Esophagus muscularis mucosa (tissue), 4 donors: ENCODE data around the gene STAMBP. TPM values are rescaled to one million over a fixed set of nuclear protein-coding genes. Genes with fewer than 3 reads are reported as not detected.

Source experiments
- DNase-seq: peaks from one replicate; pipeline ENCODE4 v3.0.0-alpha.2; 2017; ENCODE audit errors: extremely low spot score
- H3K27ac ChIP-seq, 4 donors: fragments of 200-600 bp; sonication (generic); replicated peaks in 1 of 4; 1 replicate in 3 of 4; 2 replicates in 1 of 4; pipeline ENCODE4 v1.5.1; 2016 to 2019; ENCODE audit warnings: mild to moderate bottlenecking in 1 of 4
- H3K27me3 ChIP-seq, 4 donors: fragments of 200-600 bp; sonication (generic); one replicate each; pipeline versions ENCODE4 v1.5.1 to v1.6.0; 2016 to 2019
- H3K36me3 ChIP-seq, 4 donors: fragments of 200-600 bp; sonication (generic); one replicate each; pipeline ENCODE4 v1.5.1; 2016 to 2019
- H3K4me1 ChIP-seq, 4 donors: fragments of 200-600 bp; sonication (generic); one replicate each; pipeline ENCODE4 v1.5.1; 2016 to 2019
- H3K4me3 ChIP-seq, 4 donors: fragments of 200-600 bp; sonication (generic); 1 replicate in 2 of 4; 2 replicates in 2 of 4; pipeline ENCODE4 v1.5.1; 2016 to 2019; ENCODE audit warnings: mild to moderate bottlenecking in 4 of 4, moderate library complexity in 1 of 4
- H3K9me3 ChIP-seq, 4 donors: fragments of 200-600 bp; sonication (generic); 1 replicate in 3 of 4; 2 replicates in 1 of 4; pipeline ENCODE4 v1.5.1; 2016 to 2019
- EP300 ChIP-seq: sonication (generic); formaldehyde crosslinking; IDR thresholded peaks from one replicate; pipeline ENCODE4 v1.6.1; 2017; ENCODE audit warnings: antibody characterized with exemption
- POLR2A ChIP-seq: fragments of 450-650 bp; IDR thresholded peaks from one replicate; pipeline ENCODE4 v1.6.1; 2017; ENCODE audit warnings: antibody characterized with exemption, moderate library complexity, mild to moderate bottlenecking, low read depth
- POLR2AphosphoS5 ChIP-seq, 2 donors: sonication (generic); formaldehyde crosslinking; IDR thresholded peaks; one replicate each; pipeline ENCODE4 v1.6.1; 2017; ENCODE audit warnings: antibody characterized with exemption in 2 of 2
- WGBS: methylation state at CpG from one replicate; pipeline ENCODE4 v1.1.5; 2018; 5-methylcytosine and 5-hydroxymethylcytosine counted together
- intact Hi-C: fragments of 100-400 bp; cut with DNase I; formaldehyde crosslinking; loops from one replicate; pipeline ENCODE4 v1.15.1; 2023
- total RNA-seq, 4 donors: library from RNA; depleted of rRNA; stranded (reverse); fragments of >200 nt; gene quantifications; one replicate each; pipeline versions ENCODE4 v1.1.0 to v1.2.1, GENCODE V29; 2016
- TF ChIP-seq, protein P1 (sequence below), 3 experiments: fragments of 200-600 bp in 2 of 3; fragments of 450-650 bp in 1 of 3; sonication (generic) in 2 of 3; IDR thresholded peaks; one replicate each; pipeline ENCODE4 v1.5.1; 2017 to 2019; ENCODE audit warnings: antibody characterized with exemption in 3 of 3, mild to moderate bottlenecking in 2 of 3, moderate library complexity in 1 of 3

The STAMBP gene
- total RNA-seq, 4 donors from 2014 or later: 32.3 to 73.8 (median 34.1) TPM

GRCh38 chr2:73888388-73888787 is 59.6 kb downstream of the STAMBP start:
- no peak overlapping the region for H3K4me3 ChIP-seq
- H3K36me3 ChIP-seq: no peaks in the 10 kb centered on the region
- intact Hi-C loops: no loop called here
- WGBS: 58% methylated on average over 2 of the region's 2 CpGs
- no peaks in the 10 kb centered on the region for H3K27me3 ChIP-seq
- no peaks in the 10 kb centered on the region for H3K9me3 ChIP-seq
- no peak for DNase-seq
- H3K4me1 ChIP-seq: peaks cover 0 to 46% (median 40%) of the 10 kb centered on the region in 4 donors
- H3K27ac ChIP-seq: peak overlapping the region in 3 of 4 donors; percentile 17 to 94 (median 94)
- TF ChIP-seq, protein P1, sequence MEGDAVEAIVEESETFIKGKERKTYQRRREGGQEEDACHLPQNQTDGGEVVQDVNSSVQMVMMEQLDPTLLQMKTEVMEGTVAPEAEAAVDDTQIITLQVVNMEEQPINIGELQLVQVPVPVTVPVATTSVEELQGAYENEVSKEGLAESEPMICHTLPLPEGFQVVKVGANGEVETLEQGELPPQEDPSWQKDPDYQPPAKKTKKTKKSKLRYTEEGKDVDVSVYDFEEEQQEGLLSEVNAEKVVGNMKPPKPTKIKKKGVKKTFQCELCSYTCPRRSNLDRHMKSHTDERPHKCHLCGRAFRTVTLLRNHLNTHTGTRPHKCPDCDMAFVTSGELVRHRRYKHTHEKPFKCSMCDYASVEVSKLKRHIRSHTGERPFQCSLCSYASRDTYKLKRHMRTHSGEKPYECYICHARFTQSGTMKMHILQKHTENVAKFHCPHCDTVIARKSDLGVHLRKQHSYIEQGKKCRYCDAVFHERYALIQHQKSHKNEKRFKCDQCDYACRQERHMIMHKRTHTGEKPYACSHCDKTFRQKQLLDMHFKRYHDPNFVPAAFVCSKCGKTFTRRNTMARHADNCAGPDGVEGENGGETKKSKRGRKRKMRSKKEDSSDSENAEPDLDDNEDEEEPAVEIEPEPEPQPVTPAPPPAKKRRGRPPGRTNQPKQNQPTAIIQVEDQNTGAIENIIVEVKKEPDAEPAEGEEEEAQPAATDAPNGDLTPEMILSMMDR (IDR thresholded peaks at IDR 0.05): no peak
- TF ChIP-seq POLR2A (no peak), EP300 (no peak), POLR2AphosphoS5 (IDR thresholded peaks at IDR 0.05) (no peak)

DNA sequence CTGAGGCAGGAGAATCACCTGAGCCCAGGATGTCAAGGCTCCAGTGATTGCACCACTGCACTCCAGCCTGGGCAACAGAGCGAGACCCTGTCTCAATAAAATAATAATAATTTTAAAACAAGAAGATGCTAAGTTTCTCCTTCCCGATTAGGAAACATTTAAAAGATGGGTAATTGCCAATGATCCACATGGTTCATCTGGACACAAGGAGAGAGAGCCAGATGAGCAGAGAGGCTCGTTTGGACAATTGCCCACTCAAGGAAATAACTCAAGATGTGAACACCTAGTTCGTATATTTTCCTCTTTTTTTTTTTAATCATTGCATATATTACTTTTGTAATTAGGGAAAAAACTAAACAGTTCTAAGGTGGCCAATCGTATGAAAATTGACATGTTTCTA is 60.4 kb downstream of the STAMBP start:
- H3K9me3 ChIP-seq: no peaks in the 10 kb centered on the region
- no peak for DNase-seq
- intact Hi-C loops: no loop called here
- H3K36me3 ChIP-seq: peaks cover 0 to 4% (median 0%) of the 10 kb centered on the region in 4 donors
- TF ChIP-seq POLR2AphosphoS5 (IDR thresholded peaks at IDR 0.05): no peak
- TF ChIP-seq POLR2A: no peak
- TF ChIP-seq, protein P1 (IDR thresholded peaks at IDR 0.05): no peak
- TF ChIP-seq EP300: no peak
- H3K4me1 ChIP-seq: peaks cover 0 to 46% (median 40%) of the 10 kb centered on the region in 4 donors
- no peaks in the 10 kb centered on the region for H3K27me3 ChIP-seq
- WGBS: 51% methylated on average over 5 of the region's 5 CpGs
- peak overlapping the region in 3 of 4 donors; percentile 93 to 94 (median 94) for H3K27ac ChIP-seq
- no peak overlapping the region for H3K4me3 ChIP-seq

GRCh38 chr2:73890301-73891092 is 61.7 kb downstream of the STAMBP start:
- Histone ChIP-seq H3K27ac (peak overlapping the region; percentile 93 to 94 (median 94)), H3K36me3 (peaks cover 0 to 11% (median 0%) of the 10 kb centered on the region in 4 donors), H3K27me3 (no peaks in the 10 kb centered on the region), H3K9me3 (no peaks in the 10 kb centered on the region), H3K4me3 (no peak overlapping the region), H3K4me1 (peaks cover 0 to 46% (median 40%) of the 10 kb centered on the region in 4 donors)
- DNase-seq: no peak
- intact Hi-C loops: loop anchor here (5.0 kb wide), 1 partner anchor 53 kb away; no protein-coding TSS in a partner anchor
- TF ChIP-seq, protein P1 (IDR thresholded peaks at IDR 0.05): no peak
- TF ChIP-seq EP300: no peak
- peak; percentile 44 to 62 for TF ChIP-seq POLR2AphosphoS5 (IDR thresholded peaks at IDR 0.05)
- TF ChIP-seq POLR2A: no peak
- 66% methylated on average over 9 of the region's 9 CpGs for WGBS

DNA sequence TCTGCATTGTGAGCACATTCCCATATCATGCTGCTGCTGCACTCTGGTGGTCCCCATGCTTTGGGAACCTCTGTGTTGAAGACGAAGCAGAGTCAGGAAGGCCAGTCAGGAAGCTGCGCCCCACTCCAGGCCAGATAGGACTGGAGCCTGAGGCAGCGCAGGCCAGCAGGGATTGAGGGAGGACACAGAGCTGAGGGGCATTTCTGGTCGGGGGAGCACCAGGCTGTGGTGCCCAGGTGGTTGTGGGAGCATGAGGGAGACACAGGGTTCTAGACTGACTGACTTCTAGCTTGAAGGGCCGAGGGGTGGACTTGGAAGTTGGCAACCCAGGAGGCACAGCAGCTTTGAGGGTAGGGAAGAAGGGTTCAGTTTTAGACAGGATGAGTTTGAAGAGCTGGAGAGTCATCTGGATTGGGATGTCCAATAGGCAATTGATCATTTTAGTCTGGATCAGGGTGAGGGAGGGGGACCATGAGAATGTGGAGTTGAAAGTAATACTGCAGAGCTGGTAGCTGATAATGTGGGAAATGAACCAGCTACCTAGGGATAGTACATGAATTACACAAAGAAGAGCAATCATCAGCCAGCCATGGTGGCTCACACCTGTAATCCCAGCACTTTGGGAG is 62.6 kb downstream of the STAMBP start:
- no peaks in the 10 kb centered on the region for H3K9me3 ChIP-seq
- peaks cover 0 to 16% (median 0%) of the 10 kb centered on the region in 4 donors for H3K36me3 ChIP-seq
- peaks cover 0 to 46% (median 40%) of the 10 kb centered on the region in 4 donors for H3K4me1 ChIP-seq
- DNase-seq: no peak
- H3K27me3 ChIP-seq: no peaks in the 10 kb centered on the region
- 91% methylated on average over 4 of the region's 5 CpGs for WGBS
- peak overlapping the region; percentile 93 to 94 (median 94) for H3K27ac ChIP-seq
- no peak for TF ChIP-seq POLR2AphosphoS5 (IDR thresholded peaks at IDR 0.05)
- no peak for TF ChIP-seq EP300
- no peak for TF ChIP-seq POLR2A
- TF ChIP-seq, protein P1 (IDR thresholded peaks at IDR 0.05): no peak
- intact Hi-C loops: loop anchor here (5.0 kb wide), 1 partner anchor 54 kb away; no protein-coding TSS in a partner anchor
- H3K4me3 ChIP-seq: no peak overlapping the region
